HG03565 (cell line): Measurements from ENCODE around the gene PLSCR3.

Source experiments
- ATAC-seq: cut with Tn5 transposase; IDR thresholded peaks from one replicate; pipeline ENCODE4 v1.9.1; 2021; ENCODE audit warnings: mild to moderate bottlenecking, moderate library complexity; ENCODE audit not compliant: unreplicated experiment

The PLSCR3 gene

DNA sequence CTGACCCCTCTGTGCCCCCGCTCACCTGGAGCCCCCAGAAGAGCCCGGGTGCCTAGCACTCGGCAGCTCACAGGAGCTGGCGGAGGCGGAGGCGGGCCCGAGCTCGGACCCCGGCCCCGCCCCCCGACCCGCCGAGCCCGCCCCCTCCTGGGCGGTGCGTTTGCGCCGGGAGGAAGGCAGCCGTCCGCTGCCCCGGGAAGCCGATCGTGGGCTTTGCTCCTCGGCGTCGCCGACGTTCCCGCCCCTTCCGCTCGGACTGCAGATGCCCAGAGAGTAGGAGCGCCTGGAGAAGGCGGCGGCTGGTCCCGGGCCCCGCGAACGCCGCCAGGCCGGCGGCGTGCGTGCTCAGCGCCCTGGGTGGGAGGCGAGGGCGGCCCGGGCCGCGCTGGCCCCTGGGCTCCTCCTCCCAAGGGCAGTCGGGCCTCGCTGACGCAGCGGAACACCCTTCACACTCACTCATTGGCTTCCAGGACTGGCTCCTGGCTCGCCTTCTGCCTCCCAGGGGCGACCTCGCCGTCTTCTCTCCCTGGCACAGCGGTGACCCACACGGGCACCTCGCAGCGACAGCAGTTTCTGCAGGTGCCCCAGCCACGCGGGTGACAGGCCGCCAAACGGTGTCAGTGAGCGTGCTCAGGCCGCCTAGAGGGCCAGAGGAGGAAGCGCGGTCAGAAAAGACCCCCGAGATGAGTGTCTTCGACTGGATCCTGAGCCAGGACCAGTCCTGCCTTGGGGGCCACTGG lies at the start of gene PLSCR3:
Gene PLSCR3, minus strand, starts transcription at position 74 of the 740 bp plus-strand sequence. CDS start 415 bp downstream, outside the sequence.
- ATAC-seq, result peak; percentile 54

DNA sequence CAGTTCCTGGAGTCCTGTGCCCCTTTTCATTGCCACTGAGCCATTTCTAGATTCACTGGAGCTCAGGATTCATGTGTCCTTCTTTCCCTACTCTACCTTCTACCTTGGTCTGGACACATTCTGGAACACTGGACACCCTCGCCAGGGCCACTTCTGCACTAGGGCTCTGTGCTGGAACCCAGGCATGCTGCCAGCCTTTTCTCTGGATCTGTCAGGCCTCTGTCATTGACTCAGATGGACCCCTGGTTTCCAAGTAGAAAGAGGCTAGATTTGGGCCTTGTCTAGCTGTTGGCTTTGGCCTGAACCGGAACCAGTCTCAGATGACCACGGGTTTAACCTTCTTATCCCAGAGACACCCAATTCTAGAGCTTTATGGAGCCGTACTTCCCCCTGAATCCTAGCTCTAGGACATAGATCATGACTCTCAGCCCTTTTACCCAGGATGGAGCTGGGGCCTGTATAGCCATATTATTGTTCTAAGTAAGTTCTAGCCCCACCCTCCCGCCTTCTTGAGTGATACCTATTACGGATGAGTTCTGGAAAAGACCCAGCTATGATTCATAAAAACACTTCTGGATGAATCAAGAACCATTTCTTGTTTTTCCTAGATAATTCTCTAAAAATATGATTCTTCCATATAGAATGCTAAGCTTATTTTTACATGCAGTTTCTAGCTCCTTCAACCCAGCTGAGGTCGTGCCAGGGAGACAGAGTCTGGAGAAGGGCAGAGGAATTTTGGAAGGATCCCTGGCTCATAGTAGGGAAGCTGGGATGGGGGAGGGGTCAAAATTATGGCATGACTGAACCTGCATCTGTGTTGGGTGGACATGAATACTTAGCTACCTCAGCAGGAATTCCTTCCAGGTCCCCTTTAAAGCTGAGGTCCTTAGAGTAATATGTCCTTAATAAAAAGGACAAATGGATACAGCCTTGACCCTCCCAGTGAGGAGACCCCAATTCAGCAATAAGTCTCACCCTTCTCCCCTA lies 49.5 kb upstream of the PLSCR3 start:
- ATAC-seq, result no peak

DNA sequence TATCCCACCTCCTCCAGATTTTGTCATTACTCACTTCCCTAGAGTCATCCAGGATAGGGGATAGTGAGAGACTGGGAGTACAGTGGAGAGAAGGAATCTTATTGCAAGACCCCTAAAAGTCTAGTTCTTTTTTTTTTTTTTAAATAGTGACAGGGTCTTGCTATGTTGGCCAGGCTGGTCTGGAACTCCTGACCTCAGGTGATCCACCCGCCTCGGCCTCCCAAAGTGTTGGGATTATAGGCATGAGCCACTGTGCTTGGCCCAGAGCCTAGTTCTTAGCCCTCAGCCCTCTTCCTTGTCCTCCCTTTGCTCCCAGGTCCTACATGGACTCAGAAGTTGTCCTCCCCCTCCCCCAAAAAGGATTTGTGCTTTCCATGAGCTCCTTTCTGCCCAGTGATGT lies 47.8 kb upstream of the PLSCR3 start:
- no peak for ATAC-seq

DNA sequence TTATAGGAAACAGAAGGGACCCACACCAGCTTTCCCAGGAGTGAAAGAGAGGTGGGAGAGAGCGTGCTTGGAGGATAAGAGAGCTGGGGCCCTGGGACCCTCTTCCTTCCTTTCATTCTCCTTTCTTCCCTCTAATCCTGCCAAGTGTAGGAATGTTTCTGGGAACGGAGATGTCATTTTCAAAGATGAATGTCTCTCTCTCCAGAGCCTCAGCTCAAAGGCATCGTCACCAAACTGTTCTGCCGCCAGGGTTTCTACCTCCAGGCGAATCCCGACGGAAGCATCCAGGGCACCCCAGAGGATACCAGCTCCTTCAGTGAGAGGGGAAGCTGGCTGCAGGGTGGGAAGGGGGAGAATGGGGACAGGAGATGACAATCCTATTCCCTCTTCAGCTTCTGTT lies 46.9 kb upstream of the PLSCR3 start:
- ATAC-seq, result no peak

DNA sequence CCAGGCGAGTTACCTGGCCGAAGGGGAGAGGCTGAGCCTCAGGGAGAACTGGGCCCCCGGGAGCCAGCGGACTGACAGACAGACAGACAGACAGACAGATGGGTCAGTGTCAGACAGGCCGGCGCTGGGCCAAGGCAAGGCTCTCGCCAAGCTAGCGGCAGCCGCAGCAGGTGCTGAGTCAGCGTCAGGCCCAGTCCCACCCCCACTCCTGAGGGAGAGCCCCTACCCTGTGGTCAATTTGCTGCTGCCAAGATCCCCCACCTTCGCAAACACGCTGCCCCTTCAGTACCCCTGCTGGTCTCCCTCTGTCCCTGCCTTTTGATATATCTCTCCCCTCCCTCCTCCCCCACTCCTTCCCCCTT lies 46.5 kb upstream of the PLSCR3 start:
- no peak for ATAC-seq

DNA sequence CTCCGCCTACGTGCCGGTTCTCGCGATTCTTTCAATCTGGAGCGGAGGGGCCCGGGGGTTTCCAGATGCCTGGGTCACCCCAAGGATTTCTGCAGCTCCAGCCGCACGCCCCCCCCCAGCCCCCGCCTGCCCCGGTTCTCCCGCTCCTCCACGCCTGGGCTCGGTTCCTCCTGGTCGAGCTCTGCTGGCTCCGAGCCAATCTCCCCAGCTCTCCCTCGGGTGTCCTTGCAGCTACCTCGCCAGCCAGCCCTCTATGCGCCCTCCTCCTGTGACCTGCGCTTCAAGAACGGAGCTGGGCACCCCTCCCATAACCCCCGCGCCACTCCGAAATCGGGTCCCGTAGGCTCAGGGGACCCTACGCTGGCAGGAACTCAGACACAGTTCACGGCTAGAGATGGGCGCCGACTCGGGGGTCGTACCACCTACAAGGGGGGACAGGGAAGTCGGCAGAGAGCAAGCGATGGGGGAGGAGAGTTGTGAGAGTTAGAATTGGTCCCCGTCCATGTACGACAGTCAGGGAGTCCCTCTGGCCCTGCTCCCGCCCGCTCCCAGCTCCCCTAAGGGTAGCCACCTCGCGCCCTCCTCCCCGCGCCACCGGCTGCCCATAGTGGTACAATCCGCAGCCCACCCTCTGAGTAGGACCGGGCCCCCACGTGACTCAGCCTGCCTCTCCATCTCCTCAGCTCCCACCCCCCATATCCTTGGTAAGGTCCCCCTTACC lies 45.9 kb upstream of the PLSCR3 start:
- no peak for ATAC-seq

DNA sequence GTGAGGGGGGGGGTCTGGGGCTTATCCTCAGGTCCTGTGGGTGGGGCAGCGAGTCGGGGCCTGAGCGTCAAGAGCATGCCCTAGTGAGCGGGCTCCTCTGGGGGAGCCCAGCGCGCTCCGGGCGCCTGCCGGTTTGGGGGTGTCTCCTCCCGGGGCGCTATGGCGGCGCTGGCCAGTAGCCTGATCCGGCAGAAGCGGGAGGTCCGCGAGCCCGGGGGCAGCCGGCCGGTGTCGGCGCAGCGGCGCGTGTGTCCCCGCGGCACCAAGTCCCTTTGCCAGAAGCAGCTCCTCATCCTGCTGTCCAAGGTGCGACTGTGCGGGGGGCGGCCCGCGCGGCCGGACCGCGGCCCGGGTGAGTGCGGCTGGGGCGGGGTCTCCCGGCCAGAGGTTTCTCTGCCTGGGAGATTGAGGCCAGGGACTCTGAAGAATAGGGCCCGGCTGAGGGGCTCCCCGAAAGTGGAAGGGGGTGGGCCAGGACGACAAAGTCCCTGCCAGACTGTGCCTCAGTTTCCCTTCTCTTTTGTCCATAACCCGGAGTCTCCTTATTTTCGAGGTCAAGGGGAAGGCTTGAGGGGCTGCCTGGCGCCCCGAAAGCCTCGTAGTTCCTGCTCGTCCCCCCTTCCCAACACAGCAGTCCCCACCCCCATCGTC lies 45.3 kb upstream of the PLSCR3 start, which contains the start of gene FGF11:
Gene FGF11, plus strand, starts transcription at position 51 of the 651 bp plus-strand sequence. Its CDS starts 109 bp downstream, at position 160.
- ATAC-seq, result no peak

DNA sequence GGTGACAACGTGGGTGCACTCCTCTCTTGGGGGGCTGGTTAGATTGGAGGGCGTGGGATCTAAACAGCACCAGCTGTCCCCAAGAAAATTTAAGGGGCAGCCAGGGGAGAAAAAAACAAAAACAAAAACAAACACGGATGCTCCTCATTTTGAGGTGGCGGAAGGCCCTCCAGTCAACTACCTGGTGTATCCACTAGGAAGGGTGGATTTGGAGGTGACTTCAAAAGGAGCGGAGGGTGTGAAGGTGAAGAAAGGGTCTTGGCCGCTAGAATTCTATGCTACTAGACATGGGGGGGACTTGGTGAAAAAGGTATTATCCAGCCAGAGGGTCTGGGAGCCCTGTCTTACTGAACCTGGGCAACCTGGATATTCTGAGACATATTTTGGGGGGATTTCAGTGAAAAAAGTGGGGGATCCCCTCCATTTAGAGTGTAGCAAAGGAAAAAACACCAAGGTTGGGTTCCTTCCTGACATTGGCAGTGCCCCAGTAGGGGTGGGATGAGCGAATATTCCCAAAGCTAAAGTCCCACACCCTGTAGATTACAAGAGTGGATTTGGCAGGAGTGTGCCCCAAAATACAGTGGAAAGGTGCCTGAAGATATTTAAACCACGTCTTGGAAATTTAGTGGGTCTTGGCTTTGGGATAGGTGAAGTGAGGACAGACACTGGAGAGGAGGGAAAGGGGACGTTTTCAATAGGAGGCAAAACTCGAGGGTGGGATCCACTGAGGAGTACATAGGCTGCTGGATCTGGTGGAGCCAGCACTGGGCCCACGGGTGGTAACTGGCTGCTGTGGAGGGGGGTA lies 44.5 kb upstream of the PLSCR3 start:
- ATAC-seq, result no peak

DNA sequence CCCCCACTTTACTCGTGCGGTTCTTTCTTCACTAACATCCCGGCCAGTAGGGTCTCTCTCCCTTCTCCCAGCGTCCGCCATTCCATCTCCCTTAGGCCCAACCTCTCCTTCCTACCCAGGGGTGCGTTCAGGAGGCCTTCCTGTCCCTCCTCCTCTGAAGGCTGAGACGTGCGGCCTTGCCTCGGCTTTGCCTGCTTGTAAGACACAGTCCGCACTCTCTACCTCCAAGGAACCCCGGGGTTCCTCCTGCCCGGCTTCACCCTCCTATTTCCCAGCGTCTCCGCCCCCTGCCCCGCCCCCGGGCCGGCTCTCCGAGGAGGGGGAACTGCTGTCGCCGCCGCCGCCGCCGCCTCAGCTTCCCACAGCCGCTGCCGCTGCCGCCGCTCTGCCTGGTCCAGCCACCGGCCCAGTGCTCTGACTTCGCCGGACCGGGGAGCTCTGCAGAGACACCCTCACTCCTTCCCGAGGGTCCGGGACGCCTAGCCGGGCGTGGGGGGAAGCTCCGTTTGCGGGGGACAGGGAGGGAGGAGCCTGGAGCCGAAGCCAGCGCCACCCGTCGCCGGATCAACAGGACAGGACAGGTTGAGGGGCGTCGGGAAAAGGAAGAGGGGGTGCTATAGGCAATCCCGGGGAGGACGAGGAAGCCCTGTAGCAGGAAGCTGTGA lies 43.8 kb upstream of the PLSCR3 start:
- no peak for ATAC-seq

DNA sequence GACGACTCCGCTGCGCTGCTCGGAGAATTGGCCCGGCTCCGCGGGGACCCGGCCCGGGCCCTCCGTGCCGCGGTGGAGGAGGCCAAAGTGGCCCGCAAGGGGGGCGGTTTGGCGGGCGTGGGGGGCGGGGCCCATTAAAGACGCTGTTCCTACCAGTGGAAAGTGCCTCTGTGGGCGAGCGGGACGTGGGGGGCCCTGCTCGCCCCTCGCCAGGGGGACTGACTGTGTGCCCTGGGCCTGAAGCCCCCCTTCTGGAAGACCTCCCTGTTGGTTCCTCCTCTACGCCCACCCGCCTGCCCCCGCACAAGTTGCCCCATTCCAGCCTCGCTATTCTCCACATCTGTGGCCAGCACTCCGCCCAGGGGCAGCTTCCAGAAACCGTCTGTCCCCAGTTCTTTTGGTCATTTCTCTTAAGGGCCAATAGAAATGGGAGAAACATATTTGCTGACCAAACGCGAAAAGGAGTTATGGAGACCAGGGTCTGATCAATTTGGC lies 43.1 kb upstream of the PLSCR3 start:
- ATAC-seq, result no peak

DNA sequence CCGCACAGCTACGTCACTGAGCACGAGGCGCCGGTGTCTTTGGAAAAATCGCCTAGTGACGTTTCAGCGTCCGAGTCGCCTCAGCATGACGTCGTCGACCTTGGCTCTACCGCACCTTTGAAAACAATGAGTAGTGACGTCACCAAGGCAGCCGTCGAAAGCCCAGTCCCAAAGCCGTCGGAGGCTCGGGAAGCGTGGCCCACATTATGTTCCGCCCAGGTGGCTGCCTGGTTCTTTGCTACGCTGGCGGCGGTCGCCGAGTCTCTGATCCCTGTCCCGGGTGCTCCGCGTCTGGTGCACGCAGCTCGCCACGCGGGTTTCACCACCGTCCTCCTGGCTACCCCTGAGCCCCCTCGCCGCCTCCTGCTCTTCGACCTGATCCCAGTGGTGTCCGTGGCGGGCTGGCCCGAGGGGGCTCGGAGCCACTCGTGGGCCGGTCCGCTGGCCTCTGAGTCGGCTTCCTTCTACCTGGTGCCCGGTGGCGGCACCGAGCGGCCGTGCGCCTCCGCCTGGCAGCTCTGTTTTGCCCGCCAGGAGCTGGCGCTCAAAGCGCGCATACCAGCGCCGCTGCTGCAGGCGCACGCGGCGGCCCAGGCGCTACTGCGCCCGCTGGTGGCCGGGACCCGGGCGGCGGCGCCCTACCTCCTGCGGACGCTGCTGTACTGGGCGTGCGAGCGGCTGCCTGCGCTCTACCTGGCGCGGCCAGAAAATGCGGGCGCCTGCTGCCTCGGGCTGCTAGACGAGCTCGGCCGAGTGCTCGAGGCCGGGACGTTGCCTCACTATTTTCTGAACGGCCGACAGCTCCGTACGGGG lies 42.4 kb upstream of the PLSCR3 start:
- ATAC-seq, result no peak

DNA sequence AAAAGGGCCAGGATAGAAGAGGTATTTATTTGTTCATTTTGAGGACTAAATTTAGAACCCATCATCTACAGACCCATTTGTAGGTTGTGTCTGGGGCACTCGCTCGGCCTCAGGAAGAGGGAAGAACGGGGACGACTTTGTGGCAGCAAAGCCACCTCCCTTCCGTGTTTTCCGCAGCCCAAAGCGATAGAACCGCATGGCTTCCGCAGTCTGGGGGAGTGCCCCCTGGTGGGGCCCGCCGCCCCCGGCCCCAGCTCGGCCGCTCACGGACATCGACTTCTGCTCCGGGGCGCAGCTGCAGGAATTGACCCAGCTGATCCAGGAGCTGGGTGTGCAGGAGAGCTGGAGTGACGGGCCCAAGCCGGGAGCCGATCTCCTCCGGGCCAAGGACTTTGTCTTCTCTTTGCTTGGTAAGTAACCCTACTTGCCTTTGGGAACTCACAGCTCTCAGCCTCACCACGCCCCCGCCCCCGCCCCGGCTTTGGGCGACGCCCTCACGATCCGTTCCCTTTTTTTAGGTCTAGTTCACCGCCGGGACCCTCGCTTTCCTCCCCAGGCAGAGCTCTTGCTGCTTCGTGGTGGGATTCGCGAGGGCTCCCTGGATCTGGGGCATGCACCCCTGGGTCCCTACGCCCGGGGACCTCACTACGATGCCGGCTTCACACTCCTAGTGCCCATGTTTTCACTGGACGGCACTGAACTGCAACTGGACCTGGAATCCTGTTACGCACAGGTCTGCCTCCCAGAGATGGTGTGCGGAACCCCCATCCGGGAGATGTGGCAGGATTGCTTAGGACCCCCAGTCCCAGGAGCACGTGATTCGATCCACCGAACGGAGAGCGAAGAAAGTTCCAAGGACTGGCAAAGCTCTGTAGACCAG lies 41.6 kb upstream of the PLSCR3 start:
- ATAC-seq, result peak; percentile 8

DNA sequence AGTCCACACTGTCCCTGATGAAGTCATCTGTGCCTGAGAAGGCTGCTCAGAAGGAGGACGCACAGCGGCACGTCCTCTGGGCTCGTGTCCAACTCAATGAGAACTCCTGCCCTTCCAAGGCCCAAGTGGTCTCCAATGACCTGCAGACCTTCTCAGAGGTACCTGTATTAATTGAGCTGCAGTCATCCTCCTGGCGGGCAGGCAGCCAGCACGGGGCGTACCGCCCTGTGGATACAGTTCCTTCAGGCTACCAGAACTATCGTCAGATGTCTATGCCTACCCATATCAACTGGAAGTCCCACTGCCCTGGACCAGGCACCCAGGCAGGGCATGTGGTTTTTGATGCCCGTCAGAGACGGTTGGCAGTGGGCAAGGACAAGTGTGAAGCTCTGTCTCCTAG lies 38.0 kb upstream of the PLSCR3 start:
- no peak for ATAC-seq

DNA sequence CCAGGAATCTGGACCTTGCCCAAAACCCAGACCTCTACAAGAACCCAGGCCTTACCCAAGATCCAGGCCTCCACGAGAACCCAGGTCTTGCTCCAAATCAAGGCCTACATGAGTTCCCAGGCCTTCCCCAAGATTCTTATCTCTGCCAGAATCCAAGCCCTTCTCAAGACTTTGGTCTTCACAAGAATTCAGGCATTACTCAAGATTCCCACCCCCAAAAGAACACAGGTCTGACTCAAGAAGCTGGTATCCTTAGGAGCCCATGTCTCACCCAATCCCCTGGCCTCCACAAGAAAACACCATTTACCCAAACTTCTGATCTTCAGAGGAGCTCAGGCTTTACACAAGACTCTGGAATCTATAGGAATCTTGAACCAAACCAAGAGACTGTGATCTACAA lies 36.9 kb upstream of the PLSCR3 start:
- no peak for ATAC-seq

DNA sequence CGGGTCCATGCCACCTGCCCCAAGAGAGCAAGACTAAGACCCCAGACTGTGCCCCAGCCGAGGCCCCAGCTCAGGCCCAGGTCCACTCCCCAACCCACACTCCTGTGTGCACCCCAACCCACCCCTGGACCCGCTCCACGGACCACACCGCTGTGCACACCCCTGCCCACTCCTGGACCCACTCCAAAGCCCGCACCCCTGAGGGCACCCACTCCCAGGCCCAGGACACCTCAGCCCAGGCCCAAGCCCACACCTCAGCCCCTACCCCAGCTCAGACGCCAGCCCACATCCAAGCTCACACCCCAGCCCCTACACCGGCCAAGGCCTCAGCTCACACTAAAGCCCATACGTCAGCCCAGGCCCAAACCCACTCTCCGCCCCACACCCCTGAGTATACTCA lies 35.4 kb upstream of the PLSCR3 start:
- ATAC-seq, result no peak

DNA sequence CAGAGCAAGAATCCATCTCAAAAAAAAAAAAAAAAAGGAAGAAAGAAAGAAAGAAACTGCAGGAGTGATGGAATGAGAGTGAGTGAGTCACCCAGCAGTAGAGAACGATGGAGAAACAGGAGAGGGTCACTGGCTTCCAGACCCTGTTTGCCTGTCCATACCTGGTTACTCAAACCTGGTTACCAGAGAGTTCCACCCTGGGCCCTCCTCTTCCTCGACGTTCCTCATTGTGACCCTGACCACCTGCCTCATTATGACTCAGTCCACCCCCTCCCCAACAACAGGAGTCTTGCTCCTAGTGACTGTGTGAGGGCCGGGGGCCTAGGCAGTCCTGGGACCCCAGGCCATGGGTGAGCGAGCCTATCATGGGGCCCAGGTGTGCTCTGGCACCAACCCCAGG lies 34.2 kb upstream of the PLSCR3 start, which contains the start of gene SPEM3:
Gene SPEM3, plus strand, starts transcription at position 301 of the 400 bp plus-strand sequence. Its CDS starts 46 bp downstream, at position 347.
- no peak for ATAC-seq

DNA sequence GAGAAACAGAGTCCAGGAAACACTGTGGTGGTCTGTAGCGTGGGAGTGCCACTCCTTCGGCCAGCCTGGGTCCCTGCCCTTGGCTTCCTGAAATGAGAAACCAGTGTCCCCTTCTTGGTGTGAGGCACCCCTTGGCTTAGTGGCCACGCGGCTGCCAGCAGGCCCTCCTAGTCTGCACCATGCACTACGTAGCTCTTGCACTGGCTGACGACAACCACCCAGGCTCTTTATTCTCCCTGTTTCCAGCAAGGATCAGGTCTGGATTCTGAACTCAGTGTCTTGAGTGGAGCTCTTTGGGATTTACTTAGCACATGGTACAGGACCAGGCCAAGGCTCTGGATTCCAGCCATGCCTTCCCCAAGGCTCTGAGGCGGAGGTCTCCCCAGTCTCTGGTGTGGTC lies 33.2 kb upstream of the PLSCR3 start:
- no peak for ATAC-seq
